Gastroesophageal sphincter (tissue), 4 donors: ENCODE results near the gene AGPAT1. TPM values are rescaled to one million over a fixed set of nuclear protein-coding genes. Genes with fewer than 3 reads are reported as not detected.
A peak's percentile ranks its signal among the peaks of the same experiment; 100 is the strongest.
"Not testable (repeated sequence)": the region's sequence is repeated elsewhere in the genome, so short reads cannot be mapped to it uniquely, and the experiment has no call there.

Experiments
- ATAC-seq: fragments of 150-250 bp; one replicate; pipeline ENCODE4 v1.9.1; 2016; ENCODE audit warnings: mild to moderate bottlenecking, moderate library complexity
- H3K27ac ChIP-seq, 4 donors: fragments of 200-600 bp; sonication (generic) in 3 of 4; 1 replicate in 3 of 4; 2 replicates in 1 of 4; pipeline ENCODE4 v1.5.1; 2016 to 2019
- H3K27me3 ChIP-seq: fragments of 200-600 bp; sonication (generic); one replicate; pipeline ENCODE4 v1.5.1; 2019
- H3K36me3 ChIP-seq, 2 donors: fragments of 200-600 bp; sonication (generic); one replicate each; pipeline ENCODE4 v1.5.1; 2019; ENCODE audit warnings: control low read depth in 1 of 2
- H3K4me1 ChIP-seq, 3 donors: fragments of 200-600 bp; sonication (generic); 1 replicate in 2 of 3; 2 replicates in 1 of 3; pipeline ENCODE4 v1.5.1; 2016 to 2019; ENCODE audit warnings: control low read depth in 2 of 3
- H3K4me3 ChIP-seq, 2 donors: fragments of 200-600 bp; sonication (generic); one replicate each; pipeline ENCODE4 v1.5.1; 2019; ENCODE audit warnings: mild to moderate bottlenecking in 1 of 2, moderate library complexity in 1 of 2
- H3K9me3 ChIP-seq, 3 donors: fragments of 200-600 bp; sonication (generic); one replicate each; pipeline ENCODE4 v1.5.1; 2017 to 2019; ENCODE audit warnings: control low read depth in 2 of 3
- CTCF ChIP-seq, 4 experiments: fragments of 200-600 bp in 2 of 4; fragments of 450-650 bp in 2 of 4; sonication (generic) in 1 of 4; IDR thresholded peaks; one replicate each; pipeline ENCODE4 v1.5.1; 2017 to 2019; ENCODE audit warnings: antibody characterized with exemption in 4 of 4, mild to moderate bottlenecking in 2 of 4, moderate library complexity in 2 of 4
- EP300 ChIP-seq: sonication (generic); formaldehyde crosslinking; IDR thresholded peaks from one replicate; pipeline ENCODE4 v1.6.1; 2017; ENCODE audit warnings: antibody characterized with exemption, mild to moderate bottlenecking
- POLR2A ChIP-seq, 2 donors: fragments of 450-650 bp; IDR thresholded peaks; one replicate each; pipeline ENCODE4 v1.6.1; 2017; ENCODE audit warnings: antibody characterized with exemption in 2 of 2, mild to moderate bottlenecking in 2 of 2, moderate library complexity in 1 of 2
- POLR2AphosphoS5 ChIP-seq: sonication (generic); formaldehyde crosslinking; IDR thresholded peaks from one replicate; pipeline ENCODE4 v1.6.1; 2017; ENCODE audit warnings: antibody characterized with exemption
- WGBS, 2 donors: methylation state at CpG; one replicate each; pipeline ENCODE4 v1.1.5; 2018; ENCODE audit warnings: low coverage in 1 of 2; 5-methylcytosine and 5-hydroxymethylcytosine counted together
- total RNA-seq, 4 donors: library from RNA; depleted of rRNA; stranded (reverse); fragments of >200 nt; gene quantifications; one replicate each; pipeline ENCODE4 v1.1.0, GENCODE V29; 2016

AGPAT1 gene
- total RNA-seq, 4 donors from 2014 or later, result 45.6 to 70.5 (median 54.6) TPM

- peak overlapping the region; percentile 89 to 98 for H3K4me3 ChIP-seq
- no peak for ATAC-seq
Measured at GRCh38 chr6:32189069-32189741, 13.3 kb upstream of the AGPAT1 start.

GRCh38 chr6:32188381-32189068 is 12.6 kb upstream of the AGPAT1 start:
- peaks cover 0 to 89% (median 34%) of the 10 kb centered on the region in 3 donors for H3K4me1 ChIP-seq
- no peaks in the 10 kb centered on the region for H3K9me3 ChIP-seq
- peak overlapping the region; percentile 97 to 99 (median 98) for H3K27ac ChIP-seq
- H3K4me3 ChIP-seq, result peak overlapping the region; percentile 89 to 98
- TF ChIP-seq POLR2AphosphoS5 (no peak), EP300 (no peak), POLR2A (IDR thresholded peaks at IDR 0.05) (no peak), CTCF (IDR thresholded peaks at IDR 0.05) (no peak)
- peaks cover 0 to 28% of the 10 kb centered on the region in 2 donors for H3K36me3 ChIP-seq
- no peak for ATAC-seq
- H3K27me3 ChIP-seq, result no peaks in the 10 kb centered on the region
- WGBS, 2 donors, result 1 to 8% methylated on average over 3 to 7 of the region's 13 CpGs

More at GRCh38 chr6:32189069-32189741, 13.3 kb upstream of the AGPAT1 start:
- no peaks in the 10 kb centered on the region for H3K9me3 ChIP-seq
- no peaks in the 10 kb centered on the region for H3K27me3 ChIP-seq
- H3K36me3 ChIP-seq, result peaks cover 0 to 23% of the 10 kb centered on the region in 2 donors
- peak overlapping the region; percentile 97 to 99 (median 98) for H3K27ac ChIP-seq
- 0 to 4% methylated on average over 6 of the region's 10 CpGs for WGBS, 2 donors
- no peak for TF ChIP-seq EP300
- TF ChIP-seq CTCF (IDR thresholded peaks at IDR 0.05), result no peak
- TF ChIP-seq POLR2A (IDR thresholded peaks at IDR 0.05), result no peak
- no peak for TF ChIP-seq POLR2AphosphoS5
- H3K4me1 ChIP-seq, result peaks cover 0 to 88% (median 34%) of the 10 kb centered on the region in 3 donors

GRCh38 chr6:32187725-32188380 is 12.0 kb upstream of the AGPAT1 start:
- H3K4me1 ChIP-seq, result peaks cover 0 to 84% (median 34%) of the 10 kb centered on the region in 3 donors
- WGBS, 2 donors, result 70% methylated on average over 2 of the region's 18 CpGs; no CpG with 5 or more reads in 1 of the 2 donors
- peaks cover 0 to 35% of the 10 kb centered on the region in 2 donors for H3K36me3 ChIP-seq
- ATAC-seq, H3K9me3 ChIP-seq, H3K27me3 ChIP-seq: not testable (repeated sequence)
- H3K4me3 ChIP-seq, result peak overlapping the region in 1 of 2 donors; percentile 89
- H3K27ac ChIP-seq, result peak overlapping the region; percentile 97 to 99 (median 98)

- Histone ChIP-seq H3K36me3 (peaks cover 0 to 42% of the 10 kb centered on the region in 2 donors), H3K4me3 (no peak overlapping the region), H3K9me3 (no peaks in the 10 kb centered on the region), H3K27ac (peak overlapping the region; percentile 68 to 99 (median 98)), H3K27me3 (no peaks in the 10 kb centered on the region), H3K4me1 (peaks cover 0 to 84% (median 36%) of the 10 kb centered on the region in 3 donors)
- peak; percentile 2 for TF ChIP-seq POLR2AphosphoS5
- TF ChIP-seq EP300, result no peak
- no peak for TF ChIP-seq POLR2A (IDR thresholded peaks at IDR 0.05)
- no peak for TF ChIP-seq CTCF (IDR thresholded peaks at IDR 0.05)
- no peak for ATAC-seq
- WGBS, 2 donors, result 67 to 90% methylated on average over 4 to 11 of the region's 12 CpGs
Measured at GRCh38 chr6:32187009-32187709, 11.3 kb upstream of the AGPAT1 start.

GRCh38 chr6:32186151-32186840 is 10.4 kb upstream of the AGPAT1 start:
- H3K4me3 ChIP-seq, H3K9me3 ChIP-seq, H3K27me3 ChIP-seq, ATAC-seq: not testable (repeated sequence)
- WGBS, 2 donors, result 17 to 45% methylated on average over 1 to 4 of the region's 10 CpGs
- H3K36me3 ChIP-seq, result peaks cover 0 to 51% of the 10 kb centered on the region in 2 donors
- H3K27ac ChIP-seq, result peak overlapping the region; percentile 68 to 99 (median 98)
- peaks cover 0 to 84% (median 43%) of the 10 kb centered on the region in 3 donors for H3K4me1 ChIP-seq

- 7 to 17% methylated on average over 2 to 10 of the region's 11 CpGs for WGBS, 2 donors
- Histone ChIP-seq H3K27ac (peak overlapping the region; percentile 68 to 99 (median 98)), H3K4me1 (peaks cover 0 to 84% (median 43%) of the 10 kb centered on the region in 3 donors), H3K36me3 (peaks cover 0 to 56% of the 10 kb centered on the region in 2 donors)
- H3K4me3 ChIP-seq, H3K9me3 ChIP-seq, H3K27me3 ChIP-seq: not testable (repeated sequence)
- peak; percentile 85 for ATAC-seq
Measured at GRCh38 chr6:32185681-32186131, 9.8 kb upstream of the AGPAT1 start.
